SK-N-SH (cell line): ENCODE results near the gene C1QTNF9. TPM values are rescaled to one million over a fixed set of nuclear protein-coding genes. Genes with fewer than 3 reads are reported as not detected.

Experiments used
- CTCF ChIA-PET: fragments of 300-600, 350-600 bp; formaldehyde crosslinking; extraction: SDS; loops from one replicate; lab custom pipeline; 2021; lab: Yijun Ruan, JAX
- POLR2A ChIA-PET: fragments of 350-600 bp; sonication (Branson Sonifier 250); formaldehyde crosslinking; extraction: SDS; loops from one replicate; lab custom pipeline; 2020; ENCODE audit warnings: antibody characterized with exemption, inconsistent platforms; lab: Yijun Ruan, JAX
- DNase-seq: peaks from one replicate; pipeline ENCODE4 v3.0.0; 2012
- H2AFZ ChIP-seq: fragments of 200-600 bp; sonication (generic); 2 replicates; pipeline ENCODE4 v1.8.1; 2016; ENCODE audit warnings: antibody characterized with exemption, mild to moderate bottlenecking, low read depth
- H3F3A ChIP-seq: fragments of 200-600 bp; sonication (generic); replicated peaks from 2 replicates; pipeline ENCODE3; 2016; ENCODE audit warnings: antibody characterized with exemption, mild to moderate bottlenecking; ENCODE audit not compliant: insufficient read depth
- H3K27ac ChIP-seq, 2 experiments: fragments of 200-500 bp in 1 of 2; fragments of 200-600 bp in 1 of 2; sonication (Bioruptor generic) in 1 of 2; sonication (generic), shearing (Covaris generic) in 1 of 2; 2 replicates each; pipeline versions ENCODE4 v1.5.1 to v1.6.1; 2014 to 2016; ENCODE audit warnings: low read depth in 2 of 2, inconsistent platforms in 1 of 2, low read length in 1 of 2, mild to moderate bottlenecking in 1 of 2, mixed read lengths in 1 of 2
- H3K27me3 ChIP-seq: fragments of 200-600 bp; sonication (generic), shearing (Covaris generic); 2 replicates; pipeline ENCODE4 v1.6.1; 2016; ENCODE audit warnings: mixed run types; ENCODE audit not compliant: insufficient read depth
- H3K36me3 ChIP-seq, 2 experiments: fragments of 200-500 bp in 1 of 2; fragments of 200-600 bp in 1 of 2; sonication (Bioruptor generic) in 1 of 2; sonication (generic) in 1 of 2; replicated peaks in 1 of 2; 2 replicates each; pipeline versions ENCODE3 to v1.5.1; 2014 to 2016; ENCODE audit warnings: low read length in 1 of 2, mild to moderate bottlenecking in 1 of 2; ENCODE audit not compliant: insufficient read depth in 2 of 2, control insufficient read depth in 1 of 2
- H3K4me1 ChIP-seq, 2 experiments: fragments of 200-500 bp in 1 of 2; fragments of 200-600 bp in 1 of 2; sonication (Bioruptor generic) in 1 of 2; sonication (generic), shearing (Covaris generic) in 1 of 2; 2 replicates each; pipeline versions ENCODE4 v1.5.1 to v1.6.1; 2014 to 2016; ENCODE audit warnings: low read depth in 1 of 2, low read length in 1 of 2, mixed run types in 1 of 2; ENCODE audit not compliant: insufficient read depth in 2 of 2, control insufficient read depth in 1 of 2
- H3K4me2 ChIP-seq: fragments of 200-600 bp; sonication (generic), shearing (Covaris generic); 2 replicates; pipeline ENCODE4 v1.6.1; 2017; ENCODE audit warnings: mixed run types
- H3K4me3 ChIP-seq, 2 experiments: fragments of 200-500 bp in 1 of 2; fragments of 200-600 bp in 1 of 2; sonication (Bioruptor generic) in 1 of 2; sonication (generic), shearing (Covaris generic) in 1 of 2; 2 replicates each; pipeline versions ENCODE4 v1.5.1 to v1.8.1; 2014 to 2016; ENCODE audit warnings: low read depth in 2 of 2, inconsistent platforms in 1 of 2, low read length in 1 of 2, mild to moderate bottlenecking in 1 of 2, mixed read lengths in 1 of 2, moderate library complexity in 1 of 2
- H3K79me2 ChIP-seq: fragments of 200-600 bp; sonication (generic); 2 replicates; pipeline ENCODE4 v1.8.1; 2017; ENCODE audit warnings: mild to moderate bottlenecking; ENCODE audit not compliant: insufficient read depth
- H3K9ac ChIP-seq: fragments of 200-600 bp; sonication (generic); 2 replicates; pipeline ENCODE4 v1.6.1; 2017; ENCODE audit warnings: mixed run types
- H3K9me2 ChIP-seq: fragments of 200-600 bp; sonication (generic); 2 replicates; pipeline ENCODE4 v1.6.1; 2017; ENCODE audit warnings: mixed run types
- H3K9me3 ChIP-seq: fragments of 200-600 bp; sonication (generic); 2 replicates; pipeline ENCODE4 v1.6.1; 2017; ENCODE audit warnings: mixed run types, mild to moderate bottlenecking, moderate library complexity
- H4K20me1 ChIP-seq: fragments of 200-600 bp; sonication (generic); 2 replicates; pipeline ENCODE4 v1.6.1; 2017; ENCODE audit warnings: mild to moderate bottlenecking, mixed run types; ENCODE audit not compliant: insufficient read depth
- FOSL2 ChIP-seq: IDR thresholded peaks from 2 replicates; pipeline ENCODE4 v1.4.0; 2012; ENCODE audit warnings: low read depth, mild to moderate bottlenecking, moderate library complexity, borderline replicate concordance
- FOXM1 ChIP-seq: IDR thresholded peaks from 2 replicates; pipeline ENCODE4 v1.4.0; 2012; ENCODE audit warnings: low read depth, mild to moderate bottlenecking
- GABPA ChIP-seq: IDR thresholded peaks from 2 replicates; pipeline ENCODE4 v1.4.0; 2012; ENCODE audit warnings: low read depth, mild to moderate bottlenecking
- GATA2 ChIP-seq: sonication (generic); formaldehyde crosslinking; IDR thresholded peaks from 2 replicates; pipeline ENCODE4 v1.5.0; 2020; ENCODE audit warnings: mild to moderate bottlenecking, missing genetic modification reagents
- POLR2AphosphoS5 ChIP-seq: IDR thresholded peaks from 2 replicates; pipeline ENCODE4 v1.6.1; 2012; ENCODE audit warnings: low read depth, low read length
- RCOR1 ChIP-seq: fragments of 150-350 bp; IDR thresholded peaks from 2 replicates; pipeline ENCODE4 v1.6.1; 2017; ENCODE audit warnings: antibody characterized with exemption, low read length
- RFX5 ChIP-seq: IDR thresholded peaks from 2 replicates; pipeline ENCODE4 v1.6.1; 2012; ENCODE audit warnings: mild to moderate bottlenecking, improper control_type of control experiment, low read length
- RXRA ChIP-seq: IDR thresholded peaks from 2 replicates; pipeline ENCODE4 v1.4.0; 2012; ENCODE audit warnings: low read depth, mild to moderate bottlenecking, borderline replicate concordance
- TAF1 ChIP-seq: IDR thresholded peaks from 2 replicates; pipeline ENCODE4 v1.6.1; 2012; ENCODE audit warnings: low read depth, mild to moderate bottlenecking, low read length, moderate library complexity, borderline replicate concordance
- TCF12 ChIP-seq: IDR thresholded peaks from 2 replicates; pipeline ENCODE4 v1.4.0; 2012
- WGBS: methylation state at CpG from one replicate; pipeline ENCODE4 v1.1.6; 2017; ENCODE audit warnings: low lambda C conversion rate; 5-methylcytosine and 5-hydroxymethylcytosine counted together
- polyA plus RNA-seq, 3 experiments: library from polyadenylated mRNA; depleted of rRNA; stranded (reverse); fragments of >200 nt; gene quantifications; 2 replicates each; pipeline ENCODE4 v1.2.3, GENCODE V29; 2012
- TF ChIP-seq, protein P1 (sequence below): fragments of 150-350 bp; IDR thresholded peaks from 2 replicates; pipeline ENCODE4 v1.6.1; 2016; ENCODE audit warnings: mild to moderate bottlenecking, low read depth, low read length
- TF ChIP-seq, protein P2 (sequence below): fragments of 150-350 bp; IDR thresholded peaks from 2 replicates; pipeline ENCODE4 v1.6.1; 2017; ENCODE audit warnings: antibody characterized with exemption, low read length, low read depth, borderline replicate concordance

Gene C1QTNF9
- polyA plus RNA-seq, 1 of the 3 experiments (the other 2 are of a cell fraction) = not detected

DNA sequence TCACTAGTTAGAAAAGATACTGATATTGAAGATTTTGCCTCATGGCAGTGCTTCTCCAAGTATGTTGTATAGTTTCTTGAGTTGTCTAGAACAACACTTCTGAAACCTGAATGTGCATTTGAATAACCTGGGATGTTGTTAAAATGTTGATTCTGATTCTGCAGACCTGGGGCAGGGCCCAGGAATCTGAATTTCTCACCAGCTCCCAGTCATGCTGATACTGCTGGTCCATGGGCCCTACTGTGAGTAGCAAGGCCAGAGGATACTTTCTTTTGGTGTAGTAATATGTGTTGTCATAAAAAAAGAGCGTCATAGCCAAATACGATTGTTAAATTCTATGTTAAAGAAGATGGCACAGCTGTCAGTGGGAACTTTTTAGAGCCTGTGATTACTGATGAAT lies 41.6 kb upstream of the C1QTNF9 start:
- Histone ChIP-seq H3K9me2 (no peaks in the 10 kb centered on the region), H4K20me1 (no peaks in the 10 kb centered on the region), H3K4me1 (peaks cover 11 to 15% of the 10 kb centered on the region in 2 experiments; a peak in 3 of 4 replicates), H3K9ac (no peak overlapping the region), H3K4me2 (no peak overlapping the region), H3K27me3 (no peaks in the 10 kb centered on the region), H3K4me3 (no peak overlapping the region), H3K79me2 (no peaks in the 10 kb centered on the region), H3K27ac (no peak overlapping the region), H3F3A (no peaks in the 10 kb centered on the region)
- ChIA-PET CTCF (interaction anchor here (2.1 kb wide), 1 partner anchor 39 kb away, joined by 6 read pairs; no protein-coding TSS in a partner anchor), POLR2A (no interaction called here)
- no peak for TF ChIP-seq GABPA
- no peak for TF ChIP-seq TAF1
- no peak for TF ChIP-seq FOSL2
- no peak for TF ChIP-seq TCF12
- no peak for TF ChIP-seq RXRA
- TF ChIP-seq RFX5 = no peak
- TF ChIP-seq, protein P1, sequence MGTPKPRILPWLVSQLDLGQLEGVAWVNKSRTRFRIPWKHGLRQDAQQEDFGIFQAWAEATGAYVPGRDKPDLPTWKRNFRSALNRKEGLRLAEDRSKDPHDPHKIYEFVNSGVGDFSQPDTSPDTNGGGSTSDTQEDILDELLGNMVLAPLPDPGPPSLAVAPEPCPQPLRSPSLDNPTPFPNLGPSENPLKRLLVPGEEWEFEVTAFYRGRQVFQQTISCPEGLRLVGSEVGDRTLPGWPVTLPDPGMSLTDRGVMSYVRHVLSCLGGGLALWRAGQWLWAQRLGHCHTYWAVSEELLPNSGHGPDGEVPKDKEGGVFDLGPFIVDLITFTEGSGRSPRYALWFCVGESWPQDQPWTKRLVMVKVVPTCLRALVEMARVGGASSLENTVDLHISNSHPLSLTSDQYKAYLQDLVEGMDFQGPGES = no peak
- TF ChIP-seq, protein P2, sequence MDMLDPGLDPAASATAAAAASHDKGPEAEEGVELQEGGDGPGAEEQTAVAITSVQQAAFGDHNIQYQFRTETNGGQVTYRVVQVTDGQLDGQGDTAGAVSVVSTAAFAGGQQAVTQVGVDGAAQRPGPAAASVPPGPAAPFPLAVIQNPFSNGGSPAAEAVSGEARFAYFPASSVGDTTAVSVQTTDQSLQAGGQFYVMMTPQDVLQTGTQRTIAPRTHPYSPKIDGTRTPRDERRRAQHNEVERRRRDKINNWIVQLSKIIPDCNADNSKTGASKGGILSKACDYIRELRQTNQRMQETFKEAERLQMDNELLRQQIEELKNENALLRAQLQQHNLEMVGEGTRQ = no peak
- TF ChIP-seq RCOR1 = no peak
- TF ChIP-seq GATA2 (CRISPR knock-in tag) = no peak
- TF ChIP-seq, all 33 proteins: peak for 0
- Histone ChIP-seq H3K36me3 (no peaks in the 10 kb centered on the region), H3K9me3 (no peaks in the 10 kb centered on the region), H2AFZ (no peak overlapping the region)
- WGBS = 100% methylated on average over 2 of the region's 2 CpGs
- no peak for DNase-seq

DNA sequence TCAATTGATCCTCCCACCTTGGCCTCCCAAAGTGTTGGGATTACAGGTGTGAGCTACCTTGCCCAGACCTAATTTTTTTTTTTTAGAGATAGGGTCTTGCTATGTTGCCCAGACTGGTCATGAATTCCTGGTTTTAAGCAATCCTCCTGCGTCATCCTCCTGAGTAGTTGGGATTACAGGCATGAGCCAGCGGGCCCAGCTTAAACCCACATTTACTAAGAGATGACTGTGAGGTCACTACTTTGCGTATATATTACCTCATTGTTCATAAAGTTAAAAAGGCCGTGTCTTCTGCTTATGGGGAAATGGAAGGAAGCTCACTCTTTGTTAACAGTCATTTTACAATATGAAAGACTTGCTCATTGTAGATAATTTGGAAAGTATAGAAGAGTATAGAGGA lies 39.6 kb upstream of the C1QTNF9 start:
- POLR2A ChIA-PET = no interaction called here
- Histone ChIP-seq H3K9ac (no peak overlapping the region), H3K4me1 (peaks cover 11 to 21% of the 10 kb centered on the region in 2 experiments), H3K79me2 (no peaks in the 10 kb centered on the region), H3K9me3 (no peaks in the 10 kb centered on the region), H3K4me3 (no peak overlapping the region), H3K27me3 (no peaks in the 10 kb centered on the region), H3F3A (no peaks in the 10 kb centered on the region), H3K9me2 (no peaks in the 10 kb centered on the region), H3K36me3 (no peaks in the 10 kb centered on the region), H3K4me2 (no peak overlapping the region), H2AFZ (no peak overlapping the region), H3K27ac (no peak overlapping the region), H4K20me1 (no peaks in the 10 kb centered on the region)
- no peak for DNase-seq
- CTCF ChIA-PET = interaction anchor here (1.3 to 1.4 kb wide), 2 partner anchors 15 to 381 kb away, joined by 3 to 5 read pairs; no protein-coding TSS in a partner anchor
- WGBS = 89% methylated on average over 4 of the region's 4 CpGs
- TF ChIP-seq GABPA (no peak), TAF1 (no peak), FOXM1 (no peak), POLR2AphosphoS5 (no peak)
